Activated naive CD8-positive, alpha-beta T cell treated with anti-CD3 and anti-CD28 coated beads, Interleukin-2, amount 50 U/mL, for 16 hours (primary cell): Measurements from ENCODE around the gene PLA2R1.

Experiments
- DNase-seq: peaks from one replicate; pipeline ENCODE4 v3.0.0-alpha.2; 2020; ENCODE audit warnings: low read depth, low spot score

The PLA2R1 gene

DNA sequence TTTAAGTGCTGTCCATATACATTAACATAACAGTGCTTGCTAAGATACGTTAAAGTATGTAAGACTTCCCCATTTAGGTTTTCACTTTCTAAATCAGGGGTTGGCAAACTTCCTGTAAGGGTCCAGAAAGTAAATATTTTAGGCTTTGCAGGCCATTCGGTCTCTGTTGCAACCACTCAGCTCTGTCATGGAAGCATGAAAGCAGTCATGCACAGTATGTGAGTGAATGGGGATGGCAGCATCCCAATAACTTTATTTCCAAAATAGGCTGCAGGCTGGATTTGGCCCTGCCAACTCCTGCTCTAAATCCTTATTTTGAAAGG, 128.7 kb downstream of the PLA2R1 start:
- no peak for DNase-seq

- DNase-seq, result no peak
Observed at GRCh38 chr2:159933040-159933726, 129.2 kb downstream of the PLA2R1 start.

DNA sequence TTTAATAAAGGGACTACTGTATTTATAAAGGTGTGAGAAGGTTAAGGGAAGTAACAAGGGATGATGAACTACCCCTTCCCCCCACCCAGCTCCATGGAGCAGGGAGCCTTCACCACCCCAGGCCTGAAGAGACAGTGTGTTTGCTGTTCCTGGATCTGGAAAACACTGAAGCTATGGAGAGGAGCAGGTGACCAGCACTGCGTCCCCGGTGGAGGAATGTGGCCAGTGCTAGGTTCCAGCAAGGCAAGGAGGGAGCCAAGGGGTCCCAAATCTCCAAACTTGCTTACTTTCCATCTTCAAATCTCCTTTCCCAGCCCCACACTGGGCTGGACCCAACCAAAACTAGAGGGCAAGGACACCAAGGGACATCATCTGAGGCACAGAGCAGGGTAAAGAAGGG, 135.7 kb downstream of the PLA2R1 start:
- no peak for DNase-seq

DNA sequence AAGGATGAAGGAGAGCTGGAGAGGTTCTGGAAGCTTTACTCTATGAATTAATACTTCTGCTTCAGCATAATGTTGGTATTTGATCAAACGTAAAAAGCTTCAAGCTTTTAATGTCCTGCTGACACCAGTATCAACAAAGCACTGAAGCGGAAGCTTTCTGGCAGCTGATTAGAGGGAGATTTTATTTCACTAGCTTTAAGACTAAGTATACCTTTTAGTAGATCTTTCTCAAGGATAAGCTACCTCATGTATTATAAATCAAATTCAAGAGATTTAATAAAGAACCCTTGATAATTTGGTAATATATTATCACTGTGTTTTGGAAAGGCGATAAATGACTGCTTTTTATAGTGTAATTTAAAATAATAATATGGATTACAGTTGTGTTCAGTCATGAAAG, 136.4 kb downstream of the PLA2R1 start:
- no peak for DNase-seq

DNA sequence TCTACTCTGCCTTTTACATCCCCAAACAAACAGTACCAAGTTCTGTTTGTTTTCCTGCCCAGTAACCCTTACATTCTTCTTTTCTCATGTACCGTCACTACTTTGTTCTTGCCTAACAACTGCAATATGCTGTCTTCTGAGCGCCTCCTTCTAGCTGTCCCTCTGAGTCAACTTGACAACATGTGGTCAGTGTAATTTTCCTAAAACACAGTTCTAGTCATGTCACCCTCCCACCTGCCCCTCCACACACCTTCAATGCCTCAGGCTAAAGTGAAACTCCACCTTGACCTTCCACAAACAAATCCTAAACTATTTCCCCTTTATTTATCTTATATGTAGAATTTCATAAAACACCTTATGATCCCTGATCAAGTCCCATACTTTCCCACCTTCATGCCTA, 139.9 kb downstream of the PLA2R1 start:
- DNase-seq, result no peak

- peak; percentile 44 for DNase-seq
Observed at GRCh38 chr2:159921752-159922404, 140.5 kb downstream of the PLA2R1 start.

DNA sequence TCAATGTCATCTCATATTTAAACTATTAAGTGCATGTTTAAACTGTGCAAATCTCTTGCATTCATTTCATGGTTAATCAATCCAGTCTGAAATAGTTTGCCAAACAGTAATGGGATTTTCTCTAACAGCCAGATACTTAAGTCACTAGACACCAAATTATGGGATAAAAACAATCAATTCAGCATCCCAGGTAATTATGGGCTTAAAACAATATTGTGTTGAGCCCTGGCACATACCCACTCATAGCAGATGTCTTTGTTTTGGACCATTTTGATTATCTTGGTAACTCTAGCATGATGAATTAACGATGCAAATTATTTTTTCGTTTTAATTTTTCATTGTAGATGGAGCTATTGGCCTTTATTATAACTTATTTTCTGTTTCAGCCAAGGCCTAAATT, 145.9 kb downstream of the PLA2R1 start:
- DNase-seq, result no peak

GRCh38 chr2:159913900-159914299, 148.5 kb downstream of the PLA2R1 start:
- DNase-seq, result no peak

GRCh38 chr2:159912580-159912979, 149.8 kb downstream of the PLA2R1 start:
- DNase-seq, result no peak

GRCh38 chr2:159910951-159911350, 151.5 kb downstream of the PLA2R1 start:
- DNase-seq, result no peak

DNA sequence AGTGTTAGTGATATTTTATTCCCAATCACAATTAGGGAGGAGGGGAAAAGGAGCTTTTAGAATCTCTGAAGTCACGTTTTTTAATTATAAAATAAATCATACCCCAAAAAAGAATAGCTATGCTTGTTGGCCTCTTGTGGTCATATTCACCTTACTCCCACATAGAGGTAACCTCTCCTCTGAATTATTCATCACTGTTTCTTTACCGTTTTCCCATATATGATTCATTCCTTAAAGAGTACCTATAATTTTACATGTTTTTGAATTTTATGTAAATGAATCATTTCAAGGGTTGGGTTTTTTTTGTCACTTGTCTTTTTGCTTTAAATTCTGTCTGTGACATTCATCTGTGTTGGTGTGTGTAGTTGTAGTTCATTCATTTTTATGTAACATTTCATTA, 153.8 kb downstream of the PLA2R1 start:
- DNase-seq, result no peak

GRCh38 chr2:159907909-159908308, 154.5 kb downstream of the PLA2R1 start:
- DNase-seq, result no peak

- DNase-seq, result no peak
Observed at GRCh38 chr2:159905926-159906714, 156.3 kb downstream of the PLA2R1 start.

DNA sequence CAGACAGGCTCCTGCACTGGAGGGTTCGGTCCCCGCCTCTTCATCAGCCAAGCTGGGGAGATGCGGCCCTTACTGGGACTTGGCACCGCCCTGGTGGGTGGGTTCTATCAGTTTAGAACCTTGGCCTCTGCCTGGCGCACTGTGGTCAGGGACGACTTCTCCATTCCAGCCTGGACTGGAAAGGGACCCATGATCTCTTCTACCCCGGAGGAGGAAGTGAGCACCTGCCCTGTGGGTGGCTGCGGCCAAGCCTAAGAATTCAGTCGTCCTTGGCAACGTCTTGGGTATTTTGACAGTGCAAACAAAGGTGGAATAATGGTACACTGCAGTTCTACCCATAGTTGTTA, 157.5 kb downstream of the PLA2R1 start:
- DNase-seq, result no peak

DNA sequence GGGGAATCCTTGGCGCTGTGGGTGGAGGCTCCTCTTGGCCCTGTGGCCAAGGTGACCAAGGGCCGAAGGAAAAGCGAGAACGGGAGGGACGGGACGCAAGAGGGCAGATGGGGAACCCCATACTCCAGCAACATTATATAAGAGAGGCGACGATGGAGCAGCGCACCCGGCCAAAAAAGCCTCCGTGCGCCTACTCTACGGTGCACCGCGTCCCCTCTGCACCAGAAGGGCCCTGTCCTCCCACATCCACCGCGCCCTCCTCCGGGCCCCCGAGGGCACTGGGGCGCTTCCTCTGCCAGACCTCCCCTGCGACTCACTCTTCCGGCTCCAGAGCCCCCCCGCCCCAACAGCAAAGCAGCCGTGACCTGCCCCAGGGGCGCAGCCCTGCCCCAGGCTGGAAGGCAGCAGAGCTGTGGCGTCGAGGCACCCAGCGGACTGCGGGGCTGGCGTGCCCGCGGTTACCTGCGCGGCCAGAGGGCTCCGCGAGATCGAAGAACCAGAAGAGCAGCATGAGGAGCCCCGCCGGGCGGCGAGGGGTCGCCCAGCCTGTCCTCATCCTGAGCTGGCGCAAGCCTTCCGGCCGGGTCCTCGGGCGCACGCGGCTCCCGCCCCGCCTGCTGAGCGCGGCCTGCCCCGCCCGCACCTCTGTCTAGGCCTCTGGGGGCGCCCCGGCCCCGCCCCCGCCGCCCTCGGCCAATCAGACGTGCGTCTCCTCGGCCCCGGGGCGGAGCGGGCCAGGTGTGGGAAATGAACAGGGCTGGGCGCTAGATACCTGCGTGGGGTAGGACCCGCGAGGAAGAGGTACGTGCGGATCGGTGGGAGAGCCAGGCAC, 158.1 kb downstream of the PLA2R1 start, which contains the start of gene LY75:
LY75 (minus strand) TSS at position 630 of the 832 bp plus-strand sequence.
- DNase-seq, result peak; percentile 70

- DNase-seq, result peak; percentile 11
Observed at GRCh38 chr2:159903443-159904126, 158.8 kb downstream of the PLA2R1 start.

DNA sequence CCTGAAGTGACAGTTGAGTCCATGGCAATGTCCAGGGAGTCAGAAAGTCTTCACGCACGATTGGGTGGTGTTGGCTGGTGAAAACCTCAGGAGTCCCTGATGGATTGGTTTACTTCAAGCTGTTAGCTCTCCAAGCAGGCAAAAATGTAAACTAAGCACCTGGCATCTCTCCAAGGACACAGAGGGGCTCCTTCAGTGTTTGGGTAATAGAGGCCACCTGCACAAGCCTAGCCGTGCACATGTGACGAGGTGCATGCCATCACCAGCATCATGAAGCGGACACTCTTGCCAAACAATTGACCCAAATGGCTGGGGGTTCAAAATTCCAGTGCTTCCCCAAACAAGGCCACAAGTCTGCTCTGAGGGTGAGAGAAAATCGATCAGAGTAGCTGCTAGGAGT, 159.7 kb downstream of the PLA2R1 start:
- no peak for DNase-seq

DNA sequence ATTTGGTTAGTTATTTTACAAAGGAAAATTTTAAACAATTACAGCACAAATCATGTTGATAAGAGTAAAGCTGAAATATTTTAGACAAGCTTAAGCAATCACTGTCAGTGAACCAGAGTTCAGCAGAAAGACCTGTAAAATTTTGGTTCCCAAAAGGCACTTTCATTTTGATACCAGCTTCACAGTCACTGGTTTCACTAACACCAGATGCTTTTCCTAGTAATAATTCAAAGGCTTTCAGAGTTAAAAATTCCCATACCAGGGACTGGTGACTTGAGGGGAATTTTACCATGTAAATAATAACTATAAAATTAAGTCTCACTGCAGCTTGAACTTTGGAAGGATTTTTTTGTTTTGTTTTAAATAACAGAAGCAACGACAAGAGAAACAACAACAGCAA, 162.1 kb downstream of the PLA2R1 start:
- no peak for DNase-seq

DNA sequence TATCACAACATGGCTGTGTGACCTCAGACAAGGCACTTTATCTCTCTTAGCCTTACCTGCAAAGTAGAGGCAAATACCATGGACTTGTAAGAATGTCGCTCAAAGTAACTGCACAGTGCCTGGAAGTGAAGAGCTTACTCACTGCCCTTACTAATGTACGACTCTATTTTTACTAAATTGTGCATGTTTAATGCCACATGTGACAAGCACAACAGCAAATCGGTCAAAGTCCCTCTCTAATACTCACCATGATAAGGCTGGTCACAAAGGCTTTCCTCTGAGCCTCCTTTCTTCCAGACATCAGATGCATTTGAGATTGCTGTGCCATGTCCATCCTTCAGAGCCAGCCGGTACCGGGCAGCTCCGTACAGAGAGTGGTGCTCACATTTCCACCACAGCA, 164.0 kb downstream of the PLA2R1 start:
- DNase-seq, result no peak

- DNase-seq, result no peak
Observed at GRCh38 chr2:159897720-159898119, 164.7 kb downstream of the PLA2R1 start.

GRCh38 chr2:159897081-159897480, 165.3 kb downstream of the PLA2R1 start:
- no peak for DNase-seq
